Activated CD4-positive, alpha-beta T cell treated with anti-CD3 and anti-CD28 coated beads, Interleukin-10, Interleukin-2, amounts not matched to agents 100 ng/mL and 50 ng/mL, durations not matched to agents 16 hours and 8 hours (primary cell): Measurements from ENCODE around the gene HAUS6.
"Not testable (repeated sequence)": the region's sequence is repeated elsewhere in the genome, so short reads cannot be mapped to it uniquely, and the experiment has no call there.

Experiments
- DNase-seq: peaks from one replicate; pipeline ENCODE4 v3.0.0-alpha.2; 2020

Gene HAUS6

DNA sequence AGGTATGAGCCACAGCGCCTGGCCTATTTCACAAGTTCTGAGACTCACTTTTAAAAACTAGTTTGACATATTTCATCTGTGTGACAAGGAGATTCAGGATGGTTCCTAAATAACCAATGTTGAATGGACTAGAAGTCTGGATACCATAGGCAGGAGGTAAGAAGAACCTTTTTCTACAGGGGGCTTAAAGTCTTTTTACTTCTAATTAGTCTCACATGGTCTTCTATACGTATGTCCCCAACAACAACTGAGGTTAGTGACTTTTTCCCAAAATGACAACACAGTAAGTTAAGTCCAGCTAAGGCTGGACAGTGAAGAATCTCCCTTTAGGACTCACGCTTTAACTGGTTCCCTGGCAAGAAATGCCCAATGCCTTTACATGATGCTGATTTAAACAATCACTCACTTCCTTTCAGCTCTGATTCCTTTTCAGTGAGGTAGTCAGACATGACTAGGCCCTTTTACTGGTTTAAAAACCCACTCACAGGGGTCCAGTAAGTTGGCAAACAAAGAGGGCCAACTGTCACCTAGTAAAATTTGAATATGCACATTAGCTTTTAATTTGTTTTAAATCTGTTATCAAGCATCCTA, 12.1 kb upstream of the HAUS6 start:
- no peak for DNase-seq

GRCh38 chr9:19113964-19114679, 11.4 kb upstream of the HAUS6 start:
- no peak for DNase-seq

DNA sequence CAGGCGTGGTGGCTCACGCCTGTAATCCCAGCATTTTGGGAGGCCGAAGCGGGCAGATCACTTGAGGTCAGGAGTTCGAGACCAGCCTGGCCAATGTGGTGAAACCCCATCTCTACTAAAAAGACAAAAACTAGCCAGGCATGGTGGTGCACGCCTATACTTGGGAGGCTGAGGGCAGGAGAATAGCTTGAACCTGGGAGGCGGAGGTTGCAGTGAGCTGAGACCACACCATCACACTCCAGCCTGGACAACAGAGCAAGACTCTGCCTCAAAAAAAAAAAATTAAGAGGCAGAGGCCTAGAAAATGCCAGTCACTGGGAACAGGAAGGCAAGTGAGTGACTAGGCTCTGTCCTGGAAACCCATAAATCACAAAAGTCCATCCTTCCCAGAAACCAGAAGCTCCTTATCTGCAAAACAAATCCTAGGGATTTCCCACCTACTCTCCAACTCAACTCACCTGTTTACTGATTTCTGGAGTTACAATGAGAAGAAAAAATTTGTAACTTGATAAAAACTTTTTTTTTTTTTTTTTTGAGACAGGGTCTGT, 10.4 kb upstream of the HAUS6 start:
- DNase-seq: not testable (repeated sequence)

DNA sequence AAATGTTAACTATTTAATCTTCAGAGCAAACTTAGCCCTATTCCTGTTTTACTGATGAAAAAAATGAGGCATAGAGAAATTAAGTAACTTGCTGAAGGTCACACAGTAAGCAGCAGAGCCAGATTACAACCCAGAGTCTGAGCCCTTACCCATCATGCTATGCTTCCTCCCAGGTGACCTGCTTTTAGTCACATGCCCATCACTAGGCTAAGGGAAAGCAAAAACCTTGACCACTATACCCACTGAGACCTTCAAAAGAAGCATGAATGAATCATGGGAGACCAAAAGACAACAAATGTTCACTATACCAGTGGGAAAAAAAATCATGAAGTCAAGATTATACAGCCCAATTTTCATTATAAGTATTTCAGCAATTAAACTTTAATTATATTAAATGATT, 5.3 kb upstream of the HAUS6 start:
- DNase-seq: no peak

GRCh38 chr9:19104515-19105282, 2.0 kb upstream of the HAUS6 start:
- no peak for DNase-seq

DNA sequence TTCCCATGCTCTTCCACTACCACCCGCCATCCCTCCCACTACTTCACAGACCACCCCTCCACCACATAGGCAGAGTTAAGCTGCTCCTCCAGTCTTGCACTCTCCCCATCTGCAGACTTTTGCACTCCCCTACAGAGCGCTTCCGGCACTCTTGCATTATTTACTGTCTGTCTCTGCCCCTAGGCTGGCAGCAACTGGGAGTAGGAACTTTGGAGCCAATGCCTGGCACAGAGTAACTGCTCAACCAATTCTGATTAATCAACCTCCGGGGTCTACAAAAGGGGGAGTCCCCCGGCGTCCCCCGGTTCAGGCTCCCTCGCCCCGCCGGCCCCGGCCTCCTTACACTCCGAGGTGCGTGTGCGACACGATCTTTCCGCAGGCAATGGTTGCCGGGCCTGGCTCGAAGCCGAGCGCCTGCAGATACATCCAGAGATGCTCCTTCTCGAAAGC, 498 bp downstream of the HAUS6 start:
- DNase-seq: peak; percentile 61

DNA sequence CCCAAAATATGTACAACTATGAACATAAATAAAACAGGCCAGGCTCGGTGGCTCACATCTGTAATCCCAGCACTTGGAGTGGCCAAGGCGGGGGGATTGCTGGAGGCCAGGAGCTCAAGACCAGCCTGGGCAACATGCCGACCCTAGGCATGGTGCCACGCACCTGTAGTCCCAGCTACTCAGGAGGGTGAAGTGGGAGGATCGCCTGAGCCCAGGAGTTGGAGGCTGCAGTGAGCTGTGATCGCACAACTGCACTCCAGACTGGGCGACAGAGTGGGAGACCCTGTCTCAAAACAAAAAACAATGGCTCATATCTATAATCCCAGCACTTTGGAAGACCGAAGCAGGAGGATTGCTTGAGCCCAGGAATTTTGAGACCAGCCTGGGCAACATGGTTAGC, 1.5 kb downstream of the HAUS6 start:
- DNase-seq: no peak

GRCh38 chr9:19097431-19097830, 5.3 kb downstream of the HAUS6 start:
- DNase-seq: not testable (repeated sequence)

DNA sequence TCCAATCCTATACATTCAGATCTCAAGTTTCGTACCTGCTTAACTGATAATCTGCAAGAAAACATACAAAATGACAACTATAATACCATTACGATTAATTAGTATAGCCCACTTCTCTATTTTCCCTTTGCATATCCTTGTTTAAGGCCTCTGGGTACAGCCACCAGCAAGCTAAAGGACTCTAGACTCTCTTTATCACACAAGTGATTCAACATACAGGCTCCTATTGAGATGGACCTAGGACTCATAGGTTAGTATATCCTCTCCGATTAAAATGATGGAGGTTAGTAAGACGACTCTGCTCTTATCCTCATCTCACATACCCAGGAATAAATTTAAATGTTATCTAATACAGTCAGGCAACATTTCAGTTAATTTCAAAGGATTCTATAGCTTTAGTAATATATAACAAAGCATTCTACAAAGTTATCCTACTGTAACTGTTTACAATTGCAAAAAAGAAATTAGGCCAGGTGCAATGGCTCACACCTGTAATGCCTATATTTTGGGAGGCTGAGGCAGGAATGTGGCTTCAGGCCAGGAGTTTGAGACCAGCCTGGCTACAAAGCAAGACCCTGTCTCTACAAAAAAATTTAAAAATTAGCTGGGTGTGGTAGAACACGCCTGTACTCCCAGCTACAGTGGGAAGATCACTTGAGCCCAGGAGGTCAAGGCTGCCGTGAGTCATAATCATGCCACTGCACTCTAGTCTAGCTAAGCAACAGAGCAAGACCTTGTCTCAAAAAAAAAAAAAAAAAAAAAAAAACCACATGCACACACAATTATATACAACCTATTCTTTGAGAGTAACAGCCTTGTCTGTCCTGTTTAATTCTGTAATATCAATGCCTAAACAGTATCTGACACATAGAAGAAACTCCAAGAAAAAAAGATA, 15.4 kb downstream of the HAUS6 start:
- DNase-seq: no peak

- peak; percentile 52 for DNase-seq
Observed at GRCh38 chr9:19085295-19085694, 17.4 kb downstream of the HAUS6 start.

DNA sequence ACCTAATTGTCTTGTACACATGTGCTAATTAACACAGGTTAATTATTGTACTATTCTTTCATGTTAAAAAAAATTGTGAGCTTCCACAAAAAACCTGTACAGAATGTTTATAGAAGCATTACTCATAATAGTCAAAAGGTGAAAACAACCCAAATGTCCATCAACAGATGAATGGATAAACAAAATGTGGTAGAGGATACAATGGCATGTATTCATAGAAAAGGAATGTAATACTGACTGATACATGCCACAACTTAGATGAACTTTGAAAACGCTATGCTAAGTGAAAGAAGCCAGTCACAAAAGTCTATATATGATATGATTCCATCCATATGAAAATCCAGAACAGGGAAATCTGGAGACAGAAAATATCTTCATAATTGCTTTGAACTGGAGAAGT, 27.9 kb downstream of the HAUS6 start:
- DNase-seq: no peak

- DNase-seq: no peak
Observed at GRCh38 chr9:19074229-19074628, 28.5 kb downstream of the HAUS6 start.

- no peak for DNase-seq
Observed at GRCh38 chr9:19057033-19057432, 45.7 kb downstream of the HAUS6 start.

- peak; percentile 16 for DNase-seq
Observed at GRCh38 chr9:19050637-19051591, 51.8 kb downstream of the HAUS6 start.

- DNase-seq: peak; percentile 21
Observed at GRCh38 chr9:19049917-19050636, 52.6 kb downstream of the HAUS6 start.

GRCh38 chr9:19048966-19049916, 53.5 kb downstream of the HAUS6 start, which contains the start of gene RRAGA:
Gene RRAGA, plus strand, starts transcription at chr9:19049427. Its CDS starts 233 bp downstream, at chr9:19049660.
- DNase-seq: peak; percentile 96

DNA sequence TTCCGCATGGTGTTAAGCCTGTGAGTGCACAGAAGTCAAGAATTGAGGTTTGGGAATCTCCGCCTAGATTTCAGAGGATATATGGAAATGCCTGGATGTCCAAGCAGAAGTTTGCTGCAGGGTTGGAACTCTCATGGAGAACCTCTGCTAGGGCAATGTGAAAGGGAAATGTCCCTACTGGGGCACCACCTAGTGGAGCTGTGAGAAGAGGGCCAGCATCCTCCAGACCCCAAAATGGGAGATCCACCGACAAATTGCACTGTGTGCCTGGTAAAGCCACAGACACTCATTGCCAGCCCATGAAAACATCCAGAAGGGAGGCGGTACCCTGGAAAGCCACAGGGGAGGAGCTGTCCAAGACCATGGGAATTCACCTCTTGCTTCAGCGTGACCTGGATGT, 66.1 kb downstream of the HAUS6 start:
- no peak for DNase-seq

DNA sequence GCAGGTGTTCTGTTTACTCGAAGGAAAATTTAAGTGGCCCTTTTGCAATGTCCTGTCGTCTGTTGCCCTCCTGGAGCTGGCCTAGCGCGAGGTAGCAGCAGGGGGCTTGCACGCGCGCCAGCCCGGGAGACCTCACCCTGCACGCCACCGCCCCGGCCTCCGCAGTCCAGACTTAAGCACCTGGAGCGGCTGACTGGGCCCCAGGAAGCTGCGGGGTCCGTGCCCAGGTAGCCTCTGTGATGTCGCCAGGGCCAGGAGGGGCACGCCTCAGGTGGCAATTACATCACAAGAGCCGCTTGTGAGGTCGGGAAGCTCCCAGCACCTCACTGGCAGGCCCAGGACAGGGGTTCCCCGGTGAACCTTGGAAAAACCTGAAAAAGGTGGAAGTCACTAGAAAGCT, 69.7 kb downstream of the HAUS6 start, which contains the start of gene SAXO1:
Gene SAXO1 (minus strand): TSS at position 195 of the 400 bp plus-strand sequence. CDS start 301 bp downstream, outside the sequence.
- no peak for DNase-seq

DNA sequence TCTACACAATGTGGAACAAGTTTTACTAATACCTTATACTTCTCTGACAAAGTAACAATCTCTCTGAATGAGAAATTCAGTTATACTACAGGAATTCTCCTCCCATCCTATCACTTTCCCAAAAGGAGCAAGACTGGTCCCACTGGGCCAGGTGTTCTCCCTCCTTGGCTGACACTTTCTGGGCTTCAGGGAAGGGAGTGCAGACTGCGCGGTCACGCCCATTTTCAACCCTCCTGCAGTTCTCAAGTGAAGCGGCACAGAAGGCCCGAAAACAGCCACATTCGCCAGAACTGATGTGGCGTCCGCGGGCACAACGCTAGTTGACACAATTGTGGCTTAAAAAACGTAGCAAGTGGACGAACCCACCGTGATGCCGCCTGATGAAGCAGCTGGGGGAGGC, 70.3 kb downstream of the HAUS6 start:
- no peak for DNase-seq
